Activated naive CD8-positive, alpha-beta T cell treated with anti-CD3 and anti-CD28 coated beads for 36 hours (primary cell): ENCODE data around the gene LYZL1. TPM values are rescaled to one million over a fixed set of nuclear protein-coding genes. Genes with fewer than 3 reads are reported as not detected.
"Not testable (repeated sequence)": the region's sequence is repeated elsewhere in the genome, so short reads cannot be mapped to it uniquely, and the experiment has no call there.

Source experiments
- DNase-seq: peaks from one replicate; pipeline ENCODE4 v3.0.0; 2021
- H3K27ac Mint-ChIP-seq: one replicate; pipeline ENCODE4 v1.8.0; 2022; ENCODE audit warnings: mild to moderate bottlenecking, moderate library complexity, mixed read lengths
- H3K27me3 Mint-ChIP-seq: one replicate; pipeline ENCODE4 v1.8.0; 2022; ENCODE audit warnings: mild to moderate bottlenecking, mixed read lengths
- H3K36me3 Mint-ChIP-seq: one replicate; pipeline ENCODE4 v1.8.0; 2021; ENCODE audit warnings: mild to moderate bottlenecking, mixed read lengths
- H3K4me1 Mint-ChIP-seq: one replicate; pipeline ENCODE4 v1.8.0; 2021; ENCODE audit warnings: mixed read lengths
- H3K4me3 Mint-ChIP-seq: one replicate; pipeline ENCODE4 v1.8.0; 2022; ENCODE audit warnings: mild to moderate bottlenecking, moderate library complexity, mixed read lengths
- H3K9me3 Mint-ChIP-seq: one replicate; pipeline ENCODE4 v1.8.0; 2022; ENCODE audit warnings: mixed read lengths
- total RNA-seq, 2 experiments: library from RNA; stranded (reverse); gene quantifications; one replicate each; pipeline ENCODE4 v1.2.3, GENCODE V29; 2021

Gene LYZL1
- total RNA-seq, 2 experiments from 2014 or later = not detected

GRCh38 chr10:29348836-29349235, 60.0 kb downstream of the LYZL1 start:
- H3K4me1 Mint-ChIP-seq = no peaks in the 10 kb centered on the region
- H3K4me3 Mint-ChIP-seq = no peak overlapping the region
- DNase-seq = no peak
- no peaks in the 10 kb centered on the region for H3K36me3 Mint-ChIP-seq
- H3K9me3 Mint-ChIP-seq = no peaks in the 10 kb centered on the region
- H3K27ac Mint-ChIP-seq = no peak overlapping the region
- peaks cover 6% of the 10 kb centered on the region for H3K27me3 Mint-ChIP-seq

DNA sequence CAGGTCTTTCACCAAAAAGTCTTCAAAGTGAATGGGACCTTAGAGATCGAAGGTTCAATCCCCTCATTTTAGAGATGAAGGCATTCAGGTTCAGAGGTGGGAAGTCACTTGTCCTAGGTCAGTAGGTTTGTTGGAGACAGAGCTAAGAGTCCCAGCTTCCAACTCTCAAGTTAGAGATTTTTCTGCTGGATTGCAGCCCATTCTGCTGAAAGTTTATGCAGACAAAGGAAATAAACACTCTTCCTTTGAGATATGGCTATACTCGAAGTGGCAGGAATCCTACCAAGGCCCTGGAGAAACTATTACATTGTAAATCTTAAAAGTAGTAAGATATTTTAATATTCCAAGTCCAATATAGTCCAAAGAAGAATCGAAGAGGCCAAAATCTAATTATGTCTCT, 64.4 kb downstream of the LYZL1 start:
- Mint-ChIP-seq H3K27ac (no peak overlapping the region), H3K27me3 (peaks cover 3% of the 10 kb centered on the region), H3K9me3 (no peaks in the 10 kb centered on the region), H3K4me3 (no peak overlapping the region), H3K36me3 (no peaks in the 10 kb centered on the region), H3K4me1 (no peaks in the 10 kb centered on the region)
- DNase-seq = no peak

DNA sequence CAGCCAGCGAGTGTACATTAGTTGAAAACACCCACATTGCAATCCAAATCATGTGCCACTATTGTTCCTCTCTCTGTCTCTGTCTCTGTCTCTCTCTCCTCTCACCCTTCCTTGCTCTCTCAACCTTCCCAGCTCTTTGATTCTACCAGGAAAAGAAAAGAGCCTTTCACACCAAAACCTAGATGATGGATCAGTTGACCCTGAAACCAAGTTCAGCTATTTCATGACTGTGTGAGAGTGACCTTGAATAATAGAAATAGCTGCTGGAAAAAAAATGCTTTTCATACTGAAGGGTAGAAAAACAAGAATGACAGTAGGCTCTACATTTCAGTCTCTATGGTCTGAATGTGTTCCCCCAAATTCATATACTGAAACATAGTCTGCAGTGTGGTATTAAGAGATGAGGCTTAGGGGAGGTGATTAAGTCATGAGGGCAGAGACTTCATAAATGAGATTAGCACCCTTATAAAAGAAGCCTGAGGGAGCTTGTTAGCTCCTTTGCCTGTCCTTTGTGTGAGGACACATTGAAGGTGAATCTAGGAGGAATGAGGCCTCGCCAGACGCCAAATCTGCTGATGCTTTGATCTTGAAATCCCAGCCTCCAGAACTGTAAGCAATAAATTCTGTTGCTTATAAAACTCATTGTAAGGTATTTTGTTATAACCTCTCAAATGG, 65.2 kb downstream of the LYZL1 start:
- Mint-ChIP-seq H3K27me3 (no peaks in the 10 kb centered on the region), H3K9me3 (no peaks in the 10 kb centered on the region), H3K4me1 (no peaks in the 10 kb centered on the region), H3K4me3 (no peak overlapping the region), H3K27ac (no peak overlapping the region), H3K36me3 (no peaks in the 10 kb centered on the region)
- DNase-seq = no peak

DNA sequence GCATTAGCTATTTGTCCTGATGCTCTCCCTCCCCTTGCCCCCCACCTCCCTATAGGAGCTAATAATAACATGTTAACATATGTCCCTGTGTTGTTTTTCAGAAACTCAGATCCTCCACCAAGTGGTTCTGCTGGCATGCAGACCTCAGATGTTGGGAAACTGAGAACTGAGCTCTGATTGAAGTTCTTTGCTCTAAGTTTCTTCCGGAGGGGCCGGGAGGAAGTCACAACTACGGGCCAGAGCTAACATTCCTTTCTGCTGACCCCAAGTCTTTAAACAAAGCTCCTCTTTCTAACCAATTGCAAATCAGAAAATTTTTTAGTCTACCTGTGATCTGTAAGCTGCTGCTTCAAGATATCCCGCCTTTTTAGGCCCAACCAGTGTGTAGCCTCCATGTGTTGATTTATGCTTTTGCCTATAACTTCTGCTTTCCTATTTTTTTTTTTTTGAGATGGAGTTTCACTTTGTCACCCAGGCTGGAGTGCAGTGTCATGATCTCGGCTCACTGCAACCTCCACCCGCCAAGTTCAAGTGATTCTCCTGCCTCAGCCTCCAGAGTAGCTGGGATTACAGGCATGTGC, 66.6 kb downstream of the LYZL1 start:
- no peaks in the 10 kb centered on the region for H3K27me3 Mint-ChIP-seq
- H3K36me3 Mint-ChIP-seq = no peaks in the 10 kb centered on the region
- H3K4me1 Mint-ChIP-seq = no peaks in the 10 kb centered on the region
- no peak overlapping the region for H3K4me3 Mint-ChIP-seq
- H3K9me3 Mint-ChIP-seq = no peaks in the 10 kb centered on the region
- no peak for DNase-seq
- no peak overlapping the region for H3K27ac Mint-ChIP-seq

GRCh38 chr10:29356931-29357330, 68.1 kb downstream of the LYZL1 start:
- H3K9me3 Mint-ChIP-seq = no peaks in the 10 kb centered on the region

GRCh38 chr10:29358010-29358616, 69.2 kb downstream of the LYZL1 start:
- Mint-ChIP-seq H3K27me3 (no peaks in the 10 kb centered on the region), H3K4me3 (no peak overlapping the region), H3K27ac (no peak overlapping the region), H3K36me3 (no peaks in the 10 kb centered on the region), H3K9me3 (no peaks in the 10 kb centered on the region), H3K4me1 (no peaks in the 10 kb centered on the region)
- DNase-seq = no peak

More at GRCh38 chr10:29356931-29357330, 68.1 kb downstream of the LYZL1 start:
- H3K27me3 Mint-ChIP-seq = no peaks in the 10 kb centered on the region
- H3K27ac Mint-ChIP-seq = no peak overlapping the region
- H3K36me3 Mint-ChIP-seq = no peaks in the 10 kb centered on the region
- no peak overlapping the region for H3K4me3 Mint-ChIP-seq
- H3K4me1 Mint-ChIP-seq = no peaks in the 10 kb centered on the region
- no peak for DNase-seq

- H3K27ac Mint-ChIP-seq, H3K36me3 Mint-ChIP-seq, H3K4me1 Mint-ChIP-seq, H3K9me3 Mint-ChIP-seq, H3K4me3 Mint-ChIP-seq, DNase-seq, H3K27me3 Mint-ChIP-seq: not testable (repeated sequence)
Observed at GRCh38 chr10:29360215-29360853, 71.5 kb downstream of the LYZL1 start.
